Urothelium cell line (cell line): Measurements from ENCODE around the gene RAB40C.

Experiments used
- DNase-seq: peaks from one replicate; pipeline ENCODE4 v3.0.0; 2011; ENCODE audit warnings: low spot score, mixed read lengths
- FAIRE-seq: peaks from 2 replicates; lab custom pipeline; 2011; peaks lifted over from hg19 to GRCh38; lab: Jason Lieb, UNC

RAB40C gene

DNA sequence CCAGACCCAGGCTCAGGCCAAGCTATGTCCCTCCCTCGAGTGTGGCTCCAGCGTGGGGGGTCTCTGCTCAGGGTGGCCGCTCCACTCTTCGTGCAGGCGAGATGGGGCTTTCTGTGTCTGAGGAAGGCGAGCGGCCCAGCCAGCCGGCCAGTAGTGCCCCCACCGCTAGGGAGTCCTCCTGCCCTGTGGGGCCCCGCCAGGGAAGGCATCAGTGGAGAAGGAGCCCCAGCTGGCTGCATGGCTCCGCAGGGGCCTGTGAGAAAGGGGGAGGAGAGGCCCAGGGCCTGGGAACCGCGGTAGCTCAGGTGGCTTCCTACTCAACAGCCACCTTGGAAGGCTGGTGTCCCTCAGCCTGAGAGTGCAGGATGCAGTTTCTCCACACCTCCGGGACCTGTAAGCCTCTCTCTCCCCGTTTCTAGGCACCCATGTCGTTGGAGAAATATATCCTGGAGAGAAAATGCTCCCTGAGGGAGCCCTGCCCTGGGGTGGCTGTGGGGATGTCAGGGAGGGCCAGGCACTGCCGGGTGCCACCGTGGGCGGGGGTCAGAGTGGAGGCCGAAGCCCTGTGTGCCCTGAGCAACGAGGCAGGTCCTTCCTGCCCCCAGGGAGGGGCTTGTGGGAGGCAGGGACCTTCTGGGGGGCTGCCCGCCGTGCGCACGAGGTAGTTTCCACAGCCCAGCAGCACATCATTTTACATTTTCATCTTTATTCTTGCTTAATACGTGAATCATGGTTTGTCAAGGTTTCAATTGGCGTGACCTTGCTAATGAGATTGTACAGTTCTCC is 16.8 kb upstream of the RAB40C start:
- FAIRE-seq (no peak), DNase-seq (no peak)

DNA sequence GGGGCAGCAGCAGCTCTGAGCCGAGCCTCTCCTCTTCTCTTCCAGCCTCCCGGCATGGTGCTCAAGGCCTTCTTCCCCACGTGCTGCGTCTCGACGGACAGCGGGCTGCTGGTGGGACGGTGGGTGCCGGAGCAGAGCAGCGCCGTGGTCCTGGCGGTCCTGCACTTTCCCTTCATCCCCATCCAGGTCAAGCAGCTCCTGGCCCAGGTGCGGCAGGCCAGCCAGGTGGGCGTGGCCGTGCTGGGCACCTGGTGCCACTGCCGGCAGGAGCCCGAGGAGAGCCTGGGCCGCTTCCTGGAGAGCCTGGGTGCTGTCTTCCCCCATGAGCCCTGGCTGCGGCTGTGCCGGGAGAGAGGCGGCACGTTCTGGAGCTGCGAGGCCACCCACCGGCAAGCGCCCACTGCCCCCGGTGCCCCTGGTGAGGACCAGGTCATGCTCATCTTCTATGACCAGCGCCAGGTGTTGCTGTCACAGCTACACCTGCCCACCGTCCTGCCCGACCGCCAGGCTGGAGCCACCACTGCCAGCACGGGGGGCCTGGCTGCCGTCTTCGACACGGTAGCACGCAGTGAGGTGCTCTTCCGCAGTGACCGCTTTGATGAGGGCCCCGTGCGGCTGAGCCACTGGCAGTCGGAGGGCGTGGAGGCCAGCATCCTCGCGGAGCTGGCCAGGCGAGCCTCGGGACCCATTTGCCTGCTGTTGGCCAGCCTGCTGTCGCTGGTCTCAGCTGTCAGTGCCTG is 15.7 kb upstream of the RAB40C start:
- no peak for DNase-seq
- FAIRE-seq, result no peak

- no peak for FAIRE-seq
These were observed 14.3 kb upstream of the RAB40C start for GRCh38 chr16:575354-576196.

DNA sequence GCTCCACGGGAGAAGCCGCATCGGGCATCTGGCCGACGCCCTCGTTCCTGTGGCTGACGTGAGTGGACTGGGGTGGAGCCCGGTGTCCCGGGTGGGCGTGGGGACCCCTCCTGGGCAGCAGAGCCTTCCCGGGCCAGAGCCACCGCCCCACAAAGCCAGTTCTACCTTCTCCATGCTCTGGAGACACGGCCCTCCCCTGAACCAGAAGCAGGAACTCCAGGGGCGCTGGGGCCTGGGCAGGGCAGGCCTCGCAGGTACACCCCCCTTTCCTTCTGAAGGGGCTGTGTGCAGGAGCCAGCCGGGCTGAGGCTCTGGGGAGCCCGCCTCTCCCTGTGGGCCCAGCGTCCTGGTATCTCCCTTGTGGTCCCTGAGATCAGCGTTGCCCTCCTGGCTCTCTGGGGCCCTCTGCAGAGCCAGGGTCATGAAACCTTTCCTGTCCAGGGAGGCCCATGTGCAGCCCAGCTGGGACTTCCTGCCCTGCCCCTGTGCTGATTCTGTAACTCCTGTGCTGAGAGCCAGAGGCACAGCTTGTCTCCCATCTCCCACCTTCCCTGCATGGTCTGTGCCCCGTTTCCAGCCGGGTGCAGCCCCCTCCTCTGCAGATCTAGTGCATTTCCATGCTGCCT is 13.6 kb upstream of the RAB40C start:
- FAIRE-seq, result no peak
- no peak for DNase-seq

More at GRCh38 chr16:575354-576196, 14.3 kb upstream of the RAB40C start:
- no peak for DNase-seq

DNA sequence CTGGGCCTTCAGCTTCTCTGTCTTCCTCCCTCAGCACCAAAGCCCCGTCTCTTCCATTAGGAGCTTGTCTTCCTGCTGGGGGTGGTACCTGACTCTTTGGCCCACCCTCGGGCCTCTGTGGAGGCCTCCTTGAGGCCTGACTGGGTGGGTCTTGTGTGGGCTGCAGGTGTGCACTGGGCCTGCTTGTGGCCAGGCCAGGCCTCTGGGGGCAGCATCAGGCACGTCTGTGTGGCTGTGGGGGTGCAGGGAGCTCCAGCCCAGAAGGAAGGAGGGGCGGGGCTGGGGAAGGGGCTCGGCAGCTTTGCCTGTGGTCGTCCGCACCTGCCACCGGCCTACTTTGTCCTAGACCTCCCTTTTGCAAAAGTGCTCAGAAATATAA is 13.1 kb upstream of the RAB40C start:
- no peak for FAIRE-seq

GRCh38 chr16:577796-578195 is 12.1 kb upstream of the RAB40C start:
- FAIRE-seq, result no peak
- DNase-seq, result no peak

More for the DNA sequence above, 13.1 kb upstream of the RAB40C start:
- no peak for DNase-seq

DNA sequence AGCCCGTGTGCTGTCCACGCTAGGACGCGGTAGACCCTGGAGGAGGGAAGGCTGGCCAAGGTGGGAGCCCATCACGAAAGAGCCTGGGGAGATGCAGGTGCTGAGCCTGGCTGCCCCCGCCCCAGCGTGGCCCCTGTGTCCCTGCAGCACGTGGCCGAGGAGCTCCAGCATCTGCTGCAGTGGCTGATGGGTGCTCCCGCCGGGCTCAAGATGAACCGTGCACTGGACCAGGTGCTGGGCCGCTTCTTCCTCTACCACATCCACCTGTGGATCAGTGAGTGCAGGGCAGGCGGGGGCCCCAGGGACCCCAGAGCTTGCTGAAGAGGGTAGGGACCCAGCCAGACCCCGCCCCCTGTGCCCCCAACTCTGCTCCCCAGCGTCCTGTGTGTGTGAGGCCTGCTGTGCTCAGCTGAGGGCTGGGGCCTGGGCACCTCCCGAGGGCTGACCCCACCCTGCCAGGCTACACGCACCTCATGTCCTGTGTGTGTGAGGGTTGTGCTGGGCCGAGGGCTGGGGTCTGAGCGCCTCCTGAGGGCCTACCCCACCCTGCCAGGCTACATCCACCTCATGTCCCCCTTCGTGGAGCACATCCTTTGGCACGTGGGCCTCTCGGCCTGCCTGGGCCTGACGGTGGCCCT is 11.5 kb upstream of the RAB40C start:
- FAIRE-seq, result no peak
- DNase-seq, result no peak

DNA sequence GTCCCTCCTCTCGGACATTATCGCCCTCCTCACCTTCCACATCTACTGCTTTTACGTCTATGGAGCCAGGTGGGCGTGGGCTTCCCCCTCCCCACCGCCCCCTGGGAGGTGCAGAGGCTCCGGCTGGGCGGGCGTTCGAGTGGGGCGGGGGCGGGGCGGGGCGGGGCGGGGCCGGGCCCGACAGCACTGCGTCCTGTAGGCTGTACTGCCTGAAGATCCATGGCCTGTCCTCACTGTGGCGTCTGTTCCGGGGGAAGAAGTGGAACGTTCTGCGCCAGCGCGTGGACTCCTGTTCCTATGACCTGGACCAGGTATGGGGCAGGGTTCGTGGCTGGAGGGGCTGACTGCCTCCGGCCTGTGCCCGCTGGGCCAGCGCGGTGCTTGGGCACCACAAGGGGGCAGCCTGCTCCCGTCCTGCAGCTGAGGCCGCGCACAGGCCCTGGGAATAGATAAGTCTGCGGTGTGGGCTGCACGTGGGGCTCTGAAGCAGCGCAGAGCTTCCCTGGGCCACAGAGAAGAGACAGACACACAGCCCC is 10.9 kb upstream of the RAB40C start:
- FAIRE-seq (no peak), DNase-seq (no peak)

GRCh38 chr16:580141-580945 is 9.5 kb upstream of the RAB40C start:
- no peak for FAIRE-seq
- no peak for DNase-seq

- FAIRE-seq (no peak), DNase-seq (no peak)
These were observed 8.8 kb upstream of the RAB40C start for GRCh38 chr16:580946-581498.

- DNase-seq (no peak), FAIRE-seq (no peak)
These were observed 7.7 kb upstream of the RAB40C start for GRCh38 chr16:582218-582613.

GRCh38 chr16:582614-583331 is 7.1 kb upstream of the RAB40C start:
- FAIRE-seq (no peak), DNase-seq (no peak)

DNA sequence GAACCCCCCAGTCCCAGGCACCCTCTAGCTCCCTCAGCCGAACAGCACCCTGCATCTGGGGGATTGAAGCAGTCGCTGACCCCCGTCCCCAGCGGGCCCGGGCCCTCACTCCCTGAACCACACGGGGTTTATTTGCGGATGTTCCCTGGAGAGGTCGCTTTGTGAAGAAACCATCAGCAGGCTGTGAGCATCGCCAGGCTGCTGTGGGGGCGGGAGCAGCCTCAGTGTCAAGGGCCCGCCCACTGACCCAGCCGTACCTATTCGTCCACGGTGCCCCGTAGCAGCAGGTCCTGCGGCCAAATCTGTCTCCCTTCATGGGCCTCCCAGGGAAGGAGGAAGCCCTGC is 6.4 kb upstream of the RAB40C start:
- DNase-seq (no peak), FAIRE-seq (no peak)

GRCh38 chr16:583815-584591 is 5.9 kb upstream of the RAB40C start:
- DNase-seq (no peak), FAIRE-seq (no peak)

GRCh38 chr16:585351-585750 is 4.5 kb upstream of the RAB40C start:
- no peak for FAIRE-seq
- DNase-seq, result no peak

DNA sequence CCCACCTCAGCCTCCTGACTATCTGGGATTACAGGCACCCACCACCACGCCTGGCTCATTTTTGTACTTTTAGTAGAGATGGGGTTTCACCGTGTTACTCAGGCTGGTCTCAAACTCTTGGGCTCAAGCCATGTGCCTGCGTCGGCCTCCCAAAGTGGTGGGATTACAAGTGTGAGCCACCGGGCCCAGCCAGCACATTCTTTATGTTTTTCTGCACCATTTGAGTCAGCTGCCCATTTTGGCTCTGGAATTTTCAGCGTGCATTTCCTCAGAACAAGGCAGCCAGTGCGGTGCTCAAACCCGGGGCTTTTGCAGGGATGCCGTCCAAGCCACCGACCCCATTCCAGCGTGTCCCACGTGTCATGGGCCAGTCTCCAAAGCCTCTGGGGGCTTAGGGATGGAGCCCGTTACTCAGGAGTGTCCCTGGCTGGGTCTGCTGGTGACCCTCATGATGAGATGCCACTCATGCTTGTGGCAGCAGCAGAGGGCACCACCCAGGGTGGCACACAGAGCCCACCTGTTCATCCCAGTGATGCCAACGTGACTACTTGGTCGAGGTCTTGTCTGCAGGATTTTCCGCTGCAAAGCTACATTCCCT is 3.7 kb upstream of the RAB40C start:
- DNase-seq (no peak), FAIRE-seq (no peak)
